Camera-type eye (tissue), 1 donor: ENCODE measurements around the gene IYD. TPM values are rescaled to one million over a fixed set of nuclear protein-coding genes. Genes with fewer than 3 reads are reported as not detected.

ENCODE experiments used
- total RNA-seq: library from RNA; depleted of rRNA; stranded (reverse); fragments of >200 nt; gene quantifications from one replicate; pipeline ENCODE4 v1.2.3, GENCODE V29; 2014

Gene IYD, protein sequence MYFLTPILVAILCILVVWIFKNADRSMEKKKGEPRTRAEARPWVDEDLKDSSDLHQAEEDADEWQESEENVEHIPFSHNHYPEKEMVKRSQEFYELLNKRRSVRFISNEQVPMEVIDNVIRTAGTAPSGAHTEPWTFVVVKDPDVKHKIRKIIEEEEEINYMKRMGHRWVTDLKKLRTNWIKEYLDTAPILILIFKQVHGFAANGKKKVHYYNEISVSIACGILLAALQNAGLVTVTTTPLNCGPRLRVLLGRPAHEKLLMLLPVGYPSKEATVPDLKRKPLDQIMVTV
- total RNA-seq: not detected

DNA sequence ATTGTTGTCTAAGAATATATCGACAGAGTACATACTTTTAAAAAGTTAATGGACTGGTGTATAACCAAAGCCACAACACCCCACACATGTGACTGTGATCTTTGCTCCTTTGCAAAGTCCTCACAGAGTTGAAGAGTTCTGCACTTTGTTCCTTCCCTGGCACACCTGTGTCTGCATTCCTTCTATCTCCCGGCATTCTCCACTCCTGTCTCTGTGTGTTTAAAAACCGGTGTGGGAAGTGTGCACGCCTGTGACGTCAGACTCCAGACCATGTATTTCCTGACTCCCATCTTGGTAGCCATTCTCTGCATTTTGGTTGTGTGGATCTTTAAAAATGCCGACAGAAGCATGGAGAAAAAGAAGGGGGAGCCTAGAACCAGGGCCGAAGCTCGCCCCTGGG is at the start of gene IYD:
TSS of gene IYD (plus strand) at position 251 of the 400 bp plus-strand sequence. CDS start at position 271, 20 bp downstream.

Other genes with a start within 250 kb of the IYD start
- gene PPP1R14C, start 226.0 kb upstream of the IYD start, total RNA-seq: 5.1 TPM
- gene PLEKHG1, start 230.9 kb downstream of the IYD start, total RNA-seq: 66.2 TPM